Suprapubic skin (tissue), 4 donors: ENCODE measurements around the gene FAF1.

Experiments
- CTCF ChIP-seq, 2 donors: fragments of 200-600 bp in 1 of 2; fragments of 450-650 bp in 1 of 2; sonication (generic) in 1 of 2; IDR thresholded peaks; one replicate each; pipeline ENCODE4 v1.5.1; 2016 to 2019; ENCODE audit warnings: antibody characterized with exemption in 2 of 2, mild to moderate bottlenecking in 1 of 2, moderate library complexity in 1 of 2
- POLR2A ChIP-seq, 2 donors: fragments of 450-650 bp; IDR thresholded peaks; one replicate each; pipeline ENCODE4 v1.6.1; 2017; ENCODE audit warnings: antibody characterized with exemption in 2 of 2, mild to moderate bottlenecking in 2 of 2, moderate library complexity in 2 of 2
- POLR2AphosphoS5 ChIP-seq, 3 donors: sonication (generic); formaldehyde crosslinking; IDR thresholded peaks; one replicate each; pipeline ENCODE4 v1.6.1; 2017; ENCODE audit warnings: antibody characterized with exemption in 3 of 3

GRCh38 chr1:50970509-50970887 lies 10.4 kb upstream of the FAF1 start:
- TF ChIP-seq POLR2AphosphoS5 (IDR thresholded peaks at IDR 0.05), result no peak
- TF ChIP-seq CTCF (IDR thresholded peaks at IDR 0.05), result no peak
- TF ChIP-seq POLR2A (IDR thresholded peaks at IDR 0.05), result no peak
